Raji (cell line): ENCODE data around the gene AASS.

Source experiments
- POLR2A ChIP-seq: IDR thresholded peaks from 2 replicates; pipeline ENCODE4 v1.6.1; 2011; ENCODE audit warnings: low read depth, low read length, control low read depth; ENCODE audit not compliant: insufficient read depth

AASS gene

GRCh38 chr7:122068999-122069398, 75.0 kb downstream of the AASS start:
- no peak for TF ChIP-seq POLR2A

GRCh38 chr7:122068046-122068445, 76.0 kb downstream of the AASS start:
- no peak for TF ChIP-seq POLR2A

DNA sequence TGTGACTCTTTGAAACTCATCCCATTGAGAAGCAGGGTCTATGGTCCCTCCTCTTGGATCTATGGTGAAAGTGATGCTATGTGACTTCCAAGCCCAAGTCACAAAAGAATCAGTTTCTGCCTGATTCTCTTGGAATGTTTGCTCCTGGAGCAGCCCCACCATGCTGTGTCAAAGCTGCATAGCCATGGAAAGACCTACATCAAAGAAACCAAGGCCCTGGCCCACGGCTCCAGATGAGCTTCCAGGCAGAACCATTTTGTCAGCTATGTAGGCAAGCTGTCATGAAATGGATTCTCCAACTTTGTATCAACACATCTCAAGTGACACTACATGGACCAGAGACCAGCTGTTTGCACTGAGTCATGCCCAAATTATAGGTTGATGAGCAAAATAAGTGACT, 77.0 kb downstream of the AASS start:
- TF ChIP-seq POLR2A = no peak

DNA sequence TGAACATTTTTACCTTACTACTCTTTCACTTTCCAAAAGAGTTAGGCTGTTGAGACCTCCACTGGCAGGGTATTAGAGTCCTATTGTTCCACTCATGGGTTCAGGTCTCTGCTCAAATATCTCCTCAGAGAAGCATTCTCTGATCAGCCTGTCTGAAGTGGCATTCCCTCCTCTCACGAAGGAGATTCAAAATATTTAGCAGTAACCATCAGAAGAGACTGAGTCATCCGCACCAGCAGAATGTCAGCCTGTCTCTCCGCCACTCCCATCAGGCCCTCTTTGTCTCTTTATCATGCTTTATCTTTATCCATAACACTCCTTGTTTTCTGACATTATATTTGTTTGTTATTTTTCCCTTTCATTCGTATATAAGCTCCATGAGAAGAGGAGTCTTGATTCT, 79.1 kb downstream of the AASS start:
- TF ChIP-seq POLR2A = no peak

- TF ChIP-seq POLR2A = no peak
Observed at GRCh38 chr7:122063146-122063545, 80.9 kb downstream of the AASS start.

DNA sequence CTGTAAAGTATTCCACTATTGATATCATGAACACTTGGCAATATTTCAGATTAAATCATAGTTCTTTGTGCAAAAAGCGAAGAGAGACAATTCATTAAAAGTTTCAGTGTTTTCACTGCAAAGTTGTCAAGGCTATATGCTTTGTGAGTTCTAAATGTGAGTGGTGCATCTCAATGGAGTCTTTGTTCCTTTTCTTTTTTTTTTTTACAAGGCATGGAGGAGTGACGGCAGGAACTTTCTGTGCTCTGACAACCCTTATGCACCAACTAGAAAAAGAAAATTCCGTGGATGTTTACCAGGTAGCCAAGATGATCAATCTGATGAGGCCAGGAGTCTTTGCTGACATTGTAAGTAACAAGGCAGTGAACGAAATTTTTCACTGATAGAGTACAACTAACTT, 84.5 kb downstream of the AASS start:
- no peak for TF ChIP-seq POLR2A

DNA sequence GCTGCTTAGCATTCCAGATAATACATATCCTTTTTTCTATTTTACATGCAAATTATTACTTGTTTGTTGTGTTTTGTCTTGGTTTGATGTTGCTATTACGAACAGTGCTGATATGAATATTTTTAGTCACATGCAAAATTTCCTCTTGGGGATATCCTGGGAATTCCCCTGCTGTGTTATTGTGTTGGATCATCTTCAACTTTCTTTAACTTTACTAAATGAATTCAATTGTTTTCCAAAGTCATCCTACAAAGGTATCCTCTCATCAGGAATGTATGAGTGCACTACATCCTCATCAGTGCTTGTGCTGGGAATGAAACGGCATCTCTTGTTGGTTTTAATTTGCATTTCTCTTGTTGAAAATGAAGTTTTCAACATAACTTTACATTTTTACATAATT, 87.1 kb downstream of the AASS start:
- no peak for TF ChIP-seq POLR2A

GRCh38 chr7:122055073-122055472, 89.0 kb downstream of the AASS start:
- no peak for TF ChIP-seq POLR2A

DNA sequence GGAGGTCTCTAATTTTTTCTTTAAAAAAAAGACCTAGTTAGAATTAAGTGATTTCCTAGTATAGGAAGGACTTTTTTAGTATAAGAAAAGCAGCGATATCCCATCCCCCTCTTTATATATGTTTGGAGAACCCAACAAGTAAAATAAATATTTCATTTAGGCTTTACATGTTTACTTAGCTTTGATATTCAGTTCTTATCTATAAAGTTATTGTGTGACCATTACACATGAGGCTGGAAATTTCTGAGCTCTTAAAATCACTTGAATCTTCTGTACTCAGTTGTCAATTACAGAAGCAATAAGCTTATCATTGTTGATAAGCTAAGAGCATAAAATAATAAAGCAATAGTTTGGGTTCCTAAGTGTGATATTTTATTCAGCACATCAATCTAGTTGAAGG, 89.7 kb downstream of the AASS start:
- TF ChIP-seq POLR2A = no peak

GRCh38 chr7:122046402-122046801, 97.6 kb downstream of the AASS start:
- no peak for TF ChIP-seq POLR2A

GRCh38 chr7:122040147-122040546, 103.9 kb downstream of the AASS start:
- TF ChIP-seq POLR2A = no peak

DNA sequence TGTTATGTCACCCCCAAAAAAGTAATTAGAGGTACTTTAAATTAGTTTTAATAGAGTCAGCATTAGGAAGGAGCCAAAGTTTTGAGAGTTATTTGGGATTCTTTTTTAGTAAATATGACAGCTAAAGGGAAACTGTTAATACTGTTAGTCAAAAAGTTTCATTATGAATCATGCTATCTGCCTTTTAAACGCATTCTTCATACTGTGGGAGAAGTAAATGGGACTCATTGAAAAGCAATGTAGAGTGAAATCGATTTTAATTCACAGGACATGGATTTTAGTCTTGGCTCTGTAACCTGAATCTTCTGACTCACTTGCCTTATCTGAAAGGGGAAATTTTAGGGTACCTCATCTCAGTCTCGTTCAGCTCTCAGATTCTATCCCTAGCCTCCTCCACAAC, 105.1 kb downstream of the AASS start:
- no peak for TF ChIP-seq POLR2A

DNA sequence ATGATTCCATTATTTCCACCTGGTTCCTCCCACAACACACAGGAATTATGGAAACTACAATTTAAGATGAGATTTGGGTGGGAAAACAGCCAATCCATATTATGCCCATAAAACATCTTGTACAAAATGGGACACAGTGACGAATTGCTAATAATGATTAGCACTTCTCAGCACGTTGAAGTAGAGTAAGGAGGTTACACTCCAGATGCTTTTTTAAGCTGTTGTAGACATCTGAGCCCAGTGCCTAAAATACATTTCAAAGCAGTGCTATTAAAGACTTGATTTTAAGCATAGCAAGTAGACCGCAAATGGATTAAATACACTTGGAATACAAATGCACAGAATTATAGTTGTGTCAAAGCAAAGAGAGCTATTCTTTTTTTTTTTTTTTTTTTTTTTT, 105.9 kb downstream of the AASS start:
- TF ChIP-seq POLR2A = no peak

GRCh38 chr7:122035876-122036275, 108.2 kb downstream of the AASS start:
- TF ChIP-seq POLR2A = no peak

- no peak for TF ChIP-seq POLR2A
Observed at GRCh38 chr7:122033641-122034040, 110.4 kb downstream of the AASS start.

- TF ChIP-seq POLR2A = no peak
Observed at GRCh38 chr7:122027058-122027457, 117.0 kb downstream of the AASS start.
